ENCODE results near the gene ZNF516.

The ZNF516 gene

DNA sequence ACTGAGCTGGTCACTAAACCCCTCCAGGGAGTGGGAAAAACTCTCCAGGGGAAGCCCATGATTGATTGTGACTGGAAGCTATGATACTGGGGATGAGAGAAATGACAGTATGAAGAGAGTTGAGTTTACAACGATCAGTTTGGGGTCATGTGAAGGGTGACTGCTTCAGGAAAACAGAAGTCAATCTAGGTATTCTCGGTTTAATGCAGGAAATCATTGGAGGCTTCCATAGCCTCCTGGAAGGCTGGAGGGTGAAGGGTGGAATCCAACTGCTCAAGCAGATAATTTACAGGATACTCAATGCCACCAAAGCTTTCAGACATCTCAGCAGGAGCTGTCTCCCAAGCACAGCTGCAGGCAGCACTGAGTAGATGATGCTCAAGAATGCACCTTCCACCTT, 154.6 kb downstream of the ZNF516 start:
- H2AFZ ChIP-seq (ENCODE audit: low read depth, low read length): no peak overlapping the region
- H3K27me3 ChIP-seq (ENCODE audit: control insufficient read depth in 1 of 2, insufficient read depth in 1 of 2, low read length in 2 of 2): no peaks in the 10 kb centered on the region
- no peak overlapping the region for H2AK5ac ChIP-seq (ENCODE audit: low read length, severe bottlenecking)
- no peaks in the 10 kb centered on the region for H3K4me1 ChIP-seq (ENCODE audit: control insufficient read depth, insufficient read depth, low read depth, low read length)
- no peak overlapping the region for H4K91ac ChIP-seq (ENCODE audit: low read length)
- DNase-seq: no peak
- no peak overlapping the region for H3K9ac ChIP-seq (ENCODE audit: low read length)
- H3K4ac ChIP-seq (ENCODE audit: low read depth in 1 of 2, low read length in 2 of 2): no peak overlapping the region
- H2BK120ac ChIP-seq (ENCODE audit: low read depth, low read length): no peak overlapping the region
- no peak overlapping the region for H2BK5ac ChIP-seq (ENCODE audit: low read depth, low read length, poor library complexity, severe bottlenecking)
- no peak overlapping the region for H2BK15ac ChIP-seq (ENCODE audit: low read depth, poor library complexity, severe bottlenecking)
- H3K4me2 ChIP-seq (ENCODE audit: low read length, poor library complexity, severe bottlenecking): no peak overlapping the region
- H3K14ac ChIP-seq (ENCODE audit: low read length in 2 of 2): no peak overlapping the region
- H3K23ac ChIP-seq (ENCODE audit: low read length in 2 of 2): no peak overlapping the region
- H3K36me3 ChIP-seq (ENCODE audit: control insufficient read depth in 1 of 2, insufficient read depth in 2 of 2, low read depth in 1 of 2, low read length in 2 of 2): no peaks in the 10 kb centered on the region
- no peak overlapping the region for H2BK12ac ChIP-seq (ENCODE audit: low read length in 2 of 2)
- H3K4me3 ChIP-seq (ENCODE audit: insufficient read depth in 1 of 2, low read depth in 1 of 2, low read length in 2 of 2): no peak overlapping the region
- H3K27ac ChIP-seq (ENCODE audit: low read length, poor library complexity, severe bottlenecking): no peak overlapping the region
- H4K8ac ChIP-seq (ENCODE audit: low read length): no peak overlapping the region
- peaks cover 7% of the 10 kb centered on the region for H3K9me3 ChIP-seq (ENCODE audit: control insufficient read depth, low read length)
- no peak overlapping the region for H3K18ac ChIP-seq (ENCODE audit: low read depth in 1 of 2, low read length in 2 of 2)
- H3K79me1 ChIP-seq (replicated peaks; ENCODE audit: low read length, poor library complexity, severe bottlenecking): no peaks in the 10 kb centered on the region
- 77% methylated on average over 2 of the region's 2 CpGs for WGBS

DNA sequence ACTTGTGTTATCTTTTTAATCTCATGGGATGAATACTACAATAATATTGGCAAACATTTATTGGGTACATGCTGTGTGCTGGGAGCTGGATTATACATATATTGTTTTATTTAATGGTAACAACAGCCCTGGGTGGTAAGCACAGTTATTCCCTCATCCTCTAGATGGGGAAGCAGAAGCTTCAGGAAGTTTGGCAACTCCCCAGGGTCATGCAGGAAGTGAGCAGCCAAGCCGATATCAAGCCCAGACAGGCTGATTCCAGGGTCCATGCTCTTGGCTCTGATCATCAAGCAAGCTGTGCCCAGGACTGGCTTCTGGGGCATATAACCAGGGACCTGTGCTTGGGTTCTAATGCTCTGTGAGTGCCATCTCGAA, 155.8 kb downstream of the ZNF516 start:
- Histone ChIP-seq H3K79me1 (replicated peaks; ENCODE audit: low read length, poor library complexity, severe bottlenecking) (no peaks in the 10 kb centered on the region), H3K4me2 (ENCODE audit: low read length, poor library complexity, severe bottlenecking) (no peak overlapping the region), H2BK15ac (ENCODE audit: low read depth, poor library complexity, severe bottlenecking) (no peak overlapping the region), H4K91ac (ENCODE audit: low read length) (no peak overlapping the region), H3K27me3 (ENCODE audit: control insufficient read depth in 1 of 2, insufficient read depth in 1 of 2, low read length in 2 of 2) (no peaks in the 10 kb centered on the region), H3K9me3 (ENCODE audit: control insufficient read depth, low read length) (peaks cover 7% of the 10 kb centered on the region), H3K4ac (ENCODE audit: low read depth in 1 of 2, low read length in 2 of 2) (no peak overlapping the region), H4K8ac (ENCODE audit: low read length) (no peak overlapping the region), H3K4me3 (ENCODE audit: insufficient read depth in 1 of 2, low read depth in 1 of 2, low read length in 2 of 2) (no peak overlapping the region), H2BK120ac (ENCODE audit: low read depth, low read length) (no peak overlapping the region), H3K18ac (ENCODE audit: low read depth in 1 of 2, low read length in 2 of 2) (no peak overlapping the region), H3K4me1 (ENCODE audit: control insufficient read depth, insufficient read depth, low read depth, low read length) (no peaks in the 10 kb centered on the region), H2AFZ (ENCODE audit: low read depth, low read length) (no peak overlapping the region), H3K9ac (ENCODE audit: low read length) (no peak overlapping the region), H3K23ac (ENCODE audit: low read length in 2 of 2) (no peak overlapping the region), H3K36me3 (ENCODE audit: control insufficient read depth in 1 of 2, insufficient read depth in 2 of 2, low read depth in 1 of 2, low read length in 2 of 2) (no peaks in the 10 kb centered on the region), H2BK5ac (ENCODE audit: low read depth, low read length, poor library complexity, severe bottlenecking) (no peak overlapping the region), H2AK5ac (ENCODE audit: low read length, severe bottlenecking) (no peak overlapping the region), H3K27ac (ENCODE audit: low read length, poor library complexity, severe bottlenecking) (no peak overlapping the region), H3K14ac (ENCODE audit: low read length in 2 of 2) (no peak overlapping the region), H2BK12ac (ENCODE audit: low read length in 2 of 2) (no peak overlapping the region)
- no peak for DNase-seq
- 76% methylated on average over 2 of the region's 2 CpGs for WGBS

GRCh38 chr18:76338619-76339245, 156.3 kb downstream of the ZNF516 start:
- H3K23ac ChIP-seq (ENCODE audit: low read length in 2 of 2): no peak overlapping the region
- H2AFZ ChIP-seq (ENCODE audit: low read depth, low read length): no peak overlapping the region
- no peaks in the 10 kb centered on the region for H3K79me1 ChIP-seq (replicated peaks; ENCODE audit: low read length, poor library complexity, severe bottlenecking)
- H2BK120ac ChIP-seq (ENCODE audit: low read depth, low read length): no peak overlapping the region
- no peak overlapping the region for H2BK12ac ChIP-seq (ENCODE audit: low read length in 2 of 2)
- no peak overlapping the region for H2BK5ac ChIP-seq (ENCODE audit: low read depth, low read length, poor library complexity, severe bottlenecking)
- 90% methylated on average over 4 of the region's 5 CpGs for WGBS
- no peaks in the 10 kb centered on the region for H3K4me1 ChIP-seq (ENCODE audit: control insufficient read depth, insufficient read depth, low read depth, low read length)
- DNase-seq: no peak
- H3K18ac ChIP-seq (ENCODE audit: low read depth in 1 of 2, low read length in 2 of 2): no peak overlapping the region
- H3K27ac ChIP-seq (ENCODE audit: low read length, poor library complexity, severe bottlenecking): no peak overlapping the region
- no peak overlapping the region for H3K4me3 ChIP-seq (ENCODE audit: insufficient read depth in 1 of 2, low read depth in 1 of 2, low read length in 2 of 2)
- H3K9ac ChIP-seq (ENCODE audit: low read length): no peak overlapping the region
- no peak overlapping the region for H3K4me2 ChIP-seq (ENCODE audit: low read length, poor library complexity, severe bottlenecking)
- H3K9me3 ChIP-seq (ENCODE audit: control insufficient read depth, low read length): peaks cover 7% of the 10 kb centered on the region
- no peak overlapping the region for H4K91ac ChIP-seq (ENCODE audit: low read length)
- H4K8ac ChIP-seq (ENCODE audit: low read length): no peak overlapping the region
- no peak overlapping the region for H2BK15ac ChIP-seq (ENCODE audit: low read depth, poor library complexity, severe bottlenecking)
- no peak overlapping the region for H3K4ac ChIP-seq (ENCODE audit: low read depth in 1 of 2, low read length in 2 of 2)
- no peaks in the 10 kb centered on the region for H3K36me3 ChIP-seq (ENCODE audit: control insufficient read depth in 1 of 2, insufficient read depth in 2 of 2, low read depth in 1 of 2, low read length in 2 of 2)
- no peak overlapping the region for H2AK5ac ChIP-seq (ENCODE audit: low read length, severe bottlenecking)
- no peaks in the 10 kb centered on the region for H3K27me3 ChIP-seq (ENCODE audit: control insufficient read depth in 1 of 2, insufficient read depth in 1 of 2, low read length in 2 of 2)
- no peak overlapping the region for H3K14ac ChIP-seq (ENCODE audit: low read length in 2 of 2)

DNA sequence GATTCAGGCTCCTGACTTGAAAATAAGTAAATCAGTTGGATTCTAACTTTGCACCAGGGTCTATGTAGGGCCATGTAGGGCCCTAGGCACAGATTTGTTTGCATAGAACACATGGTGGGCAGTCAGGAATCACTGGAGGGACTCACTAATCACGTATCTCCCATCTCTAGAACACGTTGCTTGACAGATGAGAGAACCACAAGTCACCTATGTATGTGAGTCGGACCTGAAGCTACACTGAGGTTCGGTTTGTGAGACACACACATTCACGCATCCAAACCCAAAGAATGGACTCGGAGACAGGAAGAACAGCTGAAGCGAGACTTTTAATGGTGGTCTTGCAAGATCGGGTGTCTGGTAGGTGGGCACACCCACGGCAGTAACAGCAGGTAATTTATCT, 157.0 kb downstream of the ZNF516 start:
- no peak overlapping the region for H3K27ac ChIP-seq (ENCODE audit: low read length, poor library complexity, severe bottlenecking)
- no peak overlapping the region for H3K23ac ChIP-seq (ENCODE audit: low read length in 2 of 2)
- no peak overlapping the region for H2BK120ac ChIP-seq (ENCODE audit: low read depth, low read length)
- H3K4me3 ChIP-seq (ENCODE audit: insufficient read depth in 1 of 2, low read depth in 1 of 2, low read length in 2 of 2): no peak overlapping the region
- H3K4me1 ChIP-seq (ENCODE audit: control insufficient read depth, insufficient read depth, low read depth, low read length): no peaks in the 10 kb centered on the region
- no peak overlapping the region for H3K9ac ChIP-seq (ENCODE audit: low read length)
- H3K36me3 ChIP-seq (ENCODE audit: control insufficient read depth in 1 of 2, insufficient read depth in 2 of 2, low read depth in 1 of 2, low read length in 2 of 2): no peaks in the 10 kb centered on the region
- H2BK15ac ChIP-seq (ENCODE audit: low read depth, poor library complexity, severe bottlenecking): no peak overlapping the region
- peaks cover 7% of the 10 kb centered on the region for H3K9me3 ChIP-seq (ENCODE audit: control insufficient read depth, low read length)
- no peak overlapping the region for H2BK5ac ChIP-seq (ENCODE audit: low read depth, low read length, poor library complexity, severe bottlenecking)
- no peak overlapping the region for H4K8ac ChIP-seq (ENCODE audit: low read length)
- H2AFZ ChIP-seq (ENCODE audit: low read depth, low read length): no peak overlapping the region
- H3K18ac ChIP-seq (ENCODE audit: low read depth in 1 of 2, low read length in 2 of 2): no peak overlapping the region
- H4K91ac ChIP-seq (ENCODE audit: low read length): no peak overlapping the region
- WGBS: 89% methylated on average over 9 of the region's 9 CpGs
- no peak overlapping the region for H2BK12ac ChIP-seq (ENCODE audit: low read length in 2 of 2)
- H3K27me3 ChIP-seq (ENCODE audit: control insufficient read depth in 1 of 2, insufficient read depth in 1 of 2, low read length in 2 of 2): no peaks in the 10 kb centered on the region
- no peak for DNase-seq
- no peak overlapping the region for H3K4me2 ChIP-seq (ENCODE audit: low read length, poor library complexity, severe bottlenecking)
- no peak overlapping the region for H2AK5ac ChIP-seq (ENCODE audit: low read length, severe bottlenecking)
- H3K79me1 ChIP-seq (replicated peaks; ENCODE audit: low read length, poor library complexity, severe bottlenecking): no peaks in the 10 kb centered on the region
- no peak overlapping the region for H3K4ac ChIP-seq (ENCODE audit: low read depth in 1 of 2, low read length in 2 of 2)
- H3K14ac ChIP-seq (ENCODE audit: low read length in 2 of 2): no peak overlapping the region
